H1 (cell line): ENCODE results near the gene DIP2B. TPM values are rescaled to one million over a fixed set of nuclear protein-coding genes. Genes with fewer than 3 reads are reported as not detected.

ENCODE experiments used
- CTCF ChIA-PET: fragments of 300-600 bp; sonication (Branson Sonifier 250); formaldehyde crosslinking; loops from one replicate; lab custom pipeline; 2021; ENCODE audit not compliant: partially characterized antibody; lab: Charles Lee
- POLR2A ChIA-PET: fragments of 300-600 bp; sonication (Branson Sonifier 250); formaldehyde crosslinking; loops from one replicate; lab custom pipeline; 2021; ENCODE audit warnings: inconsistent platforms; ENCODE audit not compliant: partially characterized antibody; lab: Charles Lee
- DNase-seq, 2 experiments: peaks; one replicate each; pipeline versions ENCODE4 v3.0.0 to v3.0.0-alpha.2; 2010 to 2022; ENCODE audit warnings: low spot score in 2 of 2, low read depth in 1 of 2, mixed read lengths in 1 of 2
- FAIRE-seq: peaks from 2 replicates; lab custom pipeline; 2011; peaks lifted over from hg19 to GRCh38; lab: Jason Lieb, UNC
- H2AFZ ChIP-seq: 2 replicates; pipeline ENCODE4 v1.8.1; 2012; ENCODE audit warnings: low read length, inconsistent platforms
- H2AK5ac ChIP-seq: 2 replicates; pipeline ENCODE4 v1.6.1; 2013; ENCODE audit warnings: low read depth, low read length
- H2BK120ac ChIP-seq: replicated peaks from 2 replicates; pipeline ENCODE3; 2013; ENCODE audit warnings: low read depth, low read length, inconsistent platforms
- H2BK12ac ChIP-seq: 2 replicates; pipeline ENCODE4 v1.6.1; 2013; ENCODE audit warnings: low read depth, low read length
- H2BK15ac ChIP-seq: 2 replicates; pipeline ENCODE4 v1.6.1; 2013; ENCODE audit warnings: low read length
- H2BK20ac ChIP-seq: 2 replicates; pipeline ENCODE4 v1.6.1; 2013; ENCODE audit warnings: low read length
- H2BK5ac ChIP-seq: 2 replicates; pipeline ENCODE4 v1.6.1; 2013; ENCODE audit warnings: low read depth, low read length
- H3K14ac ChIP-seq: 2 replicates; pipeline ENCODE4 v1.6.1; 2013; ENCODE audit warnings: inconsistent platforms; ENCODE audit not compliant: insufficient read length
- H3K18ac ChIP-seq: 2 replicates; pipeline ENCODE4 v1.6.1; 2013; ENCODE audit warnings: low read length; ENCODE audit errors: extremely low read depth
- H3K23ac ChIP-seq: 2 replicates; pipeline ENCODE4 v1.6.1; 2013; ENCODE audit warnings: inconsistent platforms; ENCODE audit not compliant: insufficient read length
- H3K23me2 ChIP-seq: 2 replicates; pipeline ENCODE4 v1.6.1; 2013; ENCODE audit warnings: low read depth, low read length
- H3K27ac ChIP-seq: 2 replicates; pipeline ENCODE4 v1.6.1; 2011; ENCODE audit warnings: low read depth, low read length, inconsistent platforms
- H3K27me3 ChIP-seq, 4 experiments: replicated peaks in 1 of 4; 1 replicate in 1 of 4; 2 replicates in 3 of 4; pipeline versions ENCODE4 v1.6.1 to v1.8.1; 2011 to 2013; ENCODE audit warnings: low read length in 3 of 4, mild to moderate bottlenecking in 3 of 4, inconsistent platforms in 2 of 4, mixed read lengths in 2 of 4, moderate library complexity in 1 of 4; ENCODE audit not compliant: control insufficient read depth in 3 of 4, insufficient read depth in 3 of 4; ENCODE audit errors: extremely low read depth in 1 of 4
- H3K36me3 ChIP-seq, 4 experiments: 2 replicates each; pipeline versions ENCODE4 v1.6.1 to v1.8.1; 2011 to 2013; ENCODE audit warnings: mild to moderate bottlenecking in 4 of 4, low read length in 3 of 4, moderate library complexity in 2 of 4, control low read depth in 1 of 4, inconsistent platforms in 1 of 4; ENCODE audit not compliant: insufficient read depth in 4 of 4, control insufficient read depth in 2 of 4
- H3K4ac ChIP-seq: replicated peaks from 2 replicates; pipeline ENCODE3; 2013; ENCODE audit warnings: low read length, low read depth, mixed read lengths, inconsistent platforms; ENCODE audit not compliant: insufficient read length
- H3K4me1 ChIP-seq, 4 experiments: replicated peaks in 1 of 4; 1 replicate in 1 of 4; 2 replicates in 3 of 4; pipeline versions ENCODE4 v1.6.1 to v1.8.1; 2011 to 2013; ENCODE audit warnings: low read length in 3 of 4, inconsistent platforms in 2 of 4, mixed read lengths in 1 of 4; ENCODE audit not compliant: insufficient read depth in 4 of 4, control insufficient read depth in 3 of 4
- H3K4me2 ChIP-seq, 2 experiments: 2 replicates each; pipeline versions ENCODE4 v1.6.1 to v1.8.1; 2011 to 2013; ENCODE audit warnings: low read depth in 2 of 2, low read length in 2 of 2, control low read depth in 1 of 2, inconsistent platforms in 1 of 2, mild to moderate bottlenecking in 1 of 2; ENCODE audit not compliant: insufficient read depth in 1 of 2
- H3K4me3 ChIP-seq, 4 experiments: fragments of 200-600, 300-600 bp in 1 of 4; sonication (generic), shearing (Covaris generic), sonication (Bioruptor Twin) in 1 of 4; 2 replicates each; pipeline versions ENCODE4 v1.5.1 to v1.8.1; 2011 to 2016; ENCODE audit warnings: low read length in 4 of 4, low read depth in 3 of 4, control low read depth in 2 of 4, inconsistent platforms in 2 of 4, mild to moderate bottlenecking in 2 of 4, mixed read lengths in 1 of 4, moderate library complexity in 1 of 4; ENCODE audit not compliant: insufficient read depth in 2 of 4; ENCODE audit errors: extremely low read depth in 1 of 4
- H3K56ac ChIP-seq: replicated peaks from 2 replicates; pipeline ENCODE3; 2013; ENCODE audit warnings: low read depth, mild to moderate bottlenecking, mixed read lengths, low read length, inconsistent platforms; ENCODE audit not compliant: insufficient read length
- H3K79me1 ChIP-seq: 2 replicates; pipeline ENCODE4 v1.6.1; 2013; ENCODE audit warnings: low read depth, low read length, control low read depth
- H3K79me2 ChIP-seq, 2 experiments: 2 replicates each; pipeline versions ENCODE4 v1.6.1 to v1.8.1; 2012 to 2013; ENCODE audit warnings: low read length in 2 of 2, mild to moderate bottlenecking in 2 of 2, inconsistent platforms in 1 of 2; ENCODE audit not compliant: insufficient read depth in 2 of 2, control insufficient read depth in 1 of 2
- H3K9ac ChIP-seq, 4 experiments: replicated peaks in 1 of 4; 1 replicate in 1 of 4; 2 replicates in 3 of 4; pipeline versions ENCODE4 v1.6.1 to v1.8.1; 2011 to 2013; ENCODE audit warnings: low read depth in 3 of 4, low read length in 3 of 4, control low read depth in 2 of 4, mild to moderate bottlenecking in 2 of 4, moderate library complexity in 2 of 4, inconsistent platforms in 1 of 4; ENCODE audit errors: extremely low read depth in 1 of 4
- H3K9me3 ChIP-seq, 2 experiments: 2 replicates each; pipeline versions ENCODE4 v1.6.1 to v1.8.1; 2012 to 2013; ENCODE audit warnings: mild to moderate bottlenecking in 2 of 2, moderate library complexity in 2 of 2, control low read depth in 1 of 2, inconsistent platforms in 1 of 2, low read depth in 1 of 2, low read length in 1 of 2, mixed read lengths in 1 of 2; ENCODE audit not compliant: insufficient read depth in 2 of 2
- H4K20me1 ChIP-seq, 2 experiments: replicated peaks in 1 of 2; 2 replicates each; pipeline versions ENCODE3 to v1.8.1; 2011 to 2013; ENCODE audit warnings: inconsistent platforms in 2 of 2, low read length in 2 of 2, mild to moderate bottlenecking in 1 of 2; ENCODE audit not compliant: insufficient read depth in 2 of 2, control insufficient read depth in 1 of 2
- H4K5ac ChIP-seq: 2 replicates; pipeline ENCODE4 v1.6.1; 2013; ENCODE audit warnings: low read length, low read depth, mixed read lengths, inconsistent platforms; ENCODE audit not compliant: insufficient read length
- H4K8ac ChIP-seq: 2 replicates; pipeline ENCODE4 v1.8.0; 2013; ENCODE audit warnings: mild to moderate bottlenecking, moderate library complexity, low read length, inconsistent platforms; ENCODE audit not compliant: insufficient read depth; ENCODE audit errors: extremely low read depth
- H4K91ac ChIP-seq: replicated peaks from 2 replicates; pipeline ENCODE3; 2013; ENCODE audit warnings: low read length, mixed read lengths, inconsistent platforms; ENCODE audit not compliant: insufficient read length
- CHD1 ChIP-seq: IDR thresholded peaks from 2 replicates; pipeline ENCODE4 v1.6.1; 2012; ENCODE audit warnings: low read depth, low read length, improper control_type of control experiment
- CHD2 ChIP-seq: IDR thresholded peaks from 2 replicates; pipeline ENCODE4 v1.6.1; 2012; ENCODE audit warnings: low read length, improper control_type of control experiment
- EP300 ChIP-seq, 2 experiments: IDR thresholded peaks; 1 replicate in 1 of 2; 2 replicates in 1 of 2; pipeline ENCODE4 v1.6.1; 2011 to 2012; ENCODE audit warnings: low read depth in 2 of 2, low read length in 2 of 2, mild to moderate bottlenecking in 2 of 2, borderline replicate concordance in 1 of 2, inconsistent platforms in 1 of 2, moderate library complexity in 1 of 2
- GTF2F1 ChIP-seq: IDR thresholded peaks from 2 replicates; pipeline ENCODE4 v1.6.1; 2012; ENCODE audit warnings: low read depth, low read length, improper control_type of control experiment, borderline replicate concordance
- HDAC2 ChIP-seq, 2 experiments: fragments of 300-600 bp in 1 of 2; sonication (generic) in 1 of 2; IDR thresholded peaks; 2 replicates each; pipeline ENCODE4 v1.6.1; 2011 to 2012; ENCODE audit warnings: low read depth in 2 of 2, low read length in 2 of 2, mild to moderate bottlenecking in 2 of 2, moderate library complexity in 2 of 2, borderline replicate concordance in 1 of 2, inconsistent platforms in 1 of 2
- KDM4A ChIP-seq: IDR thresholded peaks from one replicate; pipeline ENCODE4 v1.7.1; 2012; ENCODE audit warnings: low read depth, mild to moderate bottlenecking, moderate library complexity, low read length, inconsistent platforms; ENCODE audit not compliant: severe bottlenecking
- KDM5A ChIP-seq: fragments of 200-600 bp; IDR thresholded peaks from 2 replicates; pipeline ENCODE4 v1.7.1; 2012; ENCODE audit warnings: mild to moderate bottlenecking, low read length, inconsistent platforms, mixed read lengths
- NRF1 ChIP-seq: IDR thresholded peaks from 2 replicates; pipeline ENCODE4 v1.6.1; 2011; ENCODE audit warnings: mild to moderate bottlenecking, low read depth, low read length, improper control_type of control experiment
- POU5F1 ChIP-seq: IDR thresholded peaks from 2 replicates; pipeline ENCODE4 v1.6.1; 2011; ENCODE audit warnings: low read depth, mild to moderate bottlenecking, low read length, moderate library complexity
- RAD21 ChIP-seq, 2 experiments: IDR thresholded peaks in 1 of 2; conservative IDR thresholded peaks in 1 of 2; 2 replicates each; pipeline ENCODE4 v1.6.1; 2011; ENCODE audit warnings: low read depth in 2 of 2, low read length in 2 of 2, improper control_type of control experiment in 1 of 2, inconsistent platforms in 1 of 2, mild to moderate bottlenecking in 1 of 2, moderate library complexity in 1 of 2
- RFX5 ChIP-seq: IDR thresholded peaks from 2 replicates; pipeline ENCODE4 v1.6.1; 2011; ENCODE audit warnings: low read depth, low read length, improper control_type of control experiment, borderline replicate concordance
- SIRT6 ChIP-seq: IDR thresholded peaks from one replicate; pipeline ENCODE4 v1.7.1; 2012; ENCODE audit warnings: low read length, inconsistent platforms
- SIX5 ChIP-seq: IDR thresholded peaks from 2 replicates; pipeline ENCODE4 v1.6.1; 2011; ENCODE audit warnings: mild to moderate bottlenecking, low read depth, low read length
- ZNF274 ChIP-seq: IDR thresholded peaks from 2 replicates; pipeline ENCODE4 v1.7.0; 2012; ENCODE audit warnings: low read length, borderline replicate concordance; ENCODE audit errors: extremely low read depth
- WGBS, 2 experiments: shearing (Covaris generic) in 1 of 2; methylation state at CpG; one replicate each; pipeline versions ENCODE4 v1.1.6 to v1.1.7; 2013 to 2015; ENCODE audit warnings: low lambda C conversion rate in 2 of 2, mixed read lengths in 2 of 2, inconsistent platforms in 1 of 2, low coverage in 1 of 2, missing lambda C conversion rate in 1 of 2; ENCODE audit not compliant: insufficient replicate concordance in 2 of 2, insufficient coverage in 1 of 2, insufficient read length in 1 of 2; ENCODE audit errors: extremely low coverage in 1 of 2, missing lambda C conversion rate in 1 of 2; 5-methylcytosine and 5-hydroxymethylcytosine counted together
- polyA plus RNA-seq, 7 experiments: library from polyadenylated mRNA; depleted of rRNA in 3 of 7; stranded (reverse) in 5 of 7; unstranded in 2 of 7; fragments of >200 nt in 5 of 7; fragments of 200-250 nt in 2 of 7; gene quantifications; 1 replicate in 5 of 7; 2 replicates in 1 of 7; 4 replicates in 1 of 7; pipeline versions ENCODE4 v1.2.1 to v1.2.3, GENCODE V29; 2011 to 2013; ENCODE audit warnings: missing spikeins in 2 of 7, mixed read lengths in 2 of 7
- total RNA-seq: library from RNA; stranded (reverse); fragmentation: NEBNext Ultra II Directional; extraction: Animal tissue kit (Norgen Biotek cat#: 25700); gene quantifications from 2 replicates; pipeline ENCODE4 v1.2.1, GENCODE V29; 2021

The DIP2B gene
- total and polyA plus RNA-seq, 2 of the 8 experiments (the other 6 are each of a cell fraction or from before 2014, with no cell fraction given), result 11.1 to 29.6 TPM

- no peaks in the 10 kb centered on the region for H3K36me3 ChIP-seq
- H3K18ac ChIP-seq, result no peak overlapping the region
- 87% methylated on average over 3 of the region's 3 CpGs; no CpG with 5 or more reads in 1 of the 2 experiments for WGBS, 2 experiments
- H3K79me1 ChIP-seq, result peaks cover 3% of the 10 kb centered on the region; the same call in 1 of the 2 replicates
- H3K56ac ChIP-seq, result no peak overlapping the region
- H2AFZ ChIP-seq, result no peak overlapping the region
- FAIRE-seq, result no peak
- no peak overlapping the region for H4K91ac ChIP-seq
- no peak overlapping the region for H2BK15ac ChIP-seq
- ChIA-PET CTCF (interaction anchor here (0.6 to 1.7 kb wide), 4 partner anchors 9 to 73 kb away, joined by 3 to 6 read pairs (median 4); no protein-coding TSS in a partner anchor), POLR2A (interaction anchor here (1.4 kb wide), 1 partner anchor 59 kb away, joined by 4 read pairs; no protein-coding TSS in a partner anchor)
- no peaks in the 10 kb centered on the region for H3K27me3 ChIP-seq
- H2BK12ac ChIP-seq, result no peak overlapping the region
- H3K27ac ChIP-seq, result no peak overlapping the region
- H3K9me3 ChIP-seq, result no peaks in the 10 kb centered on the region
- H2BK120ac ChIP-seq, result no peak overlapping the region
- H3K4me2 ChIP-seq, result no peak overlapping the region
- no peak overlapping the region for H3K23ac ChIP-seq
- H3K4me3 ChIP-seq, result no peak overlapping the region
- no peak overlapping the region for H2BK20ac ChIP-seq
- DNase-seq, result no peak
- H4K5ac ChIP-seq, result no peak overlapping the region
- no peak overlapping the region for H2AK5ac ChIP-seq
- no peak overlapping the region for H3K14ac ChIP-seq
- no peak overlapping the region for H4K8ac ChIP-seq
- H3K23me2 ChIP-seq, result no peaks in the 10 kb centered on the region
- H4K20me1 ChIP-seq, result no peaks in the 10 kb centered on the region
- no peak overlapping the region for H3K9ac ChIP-seq
- H3K79me2 ChIP-seq, result peaks cover 0 to 66% of the 10 kb centered on the region in 2 experiments; a peak in 3 of 4 replicates
- no peak overlapping the region for H3K4ac ChIP-seq
- H3K4me1 ChIP-seq, result peaks cover 0 to 6% (median 5%) of the 10 kb centered on the region in 4 experiments; a peak in 5 of 7 replicates
- H2BK5ac ChIP-seq, result no peak overlapping the region
- TF ChIP-seq RAD21 (IDR thresholded peaks at IDR 0.05 in 1 of 2, conservative IDR thresholded peaks at IDR 0.05 in 1 of 2; ENCODE audit: low read depth in 2 of 2, low read length in 2 of 2), result no peak
- TF ChIP-seq NRF1, result no peak
- no peak for TF ChIP-seq GTF2F1
- no peak for TF ChIP-seq CHD2
- no peak for TF ChIP-seq KDM4A
- no peak for TF ChIP-seq SIX5
- TF ChIP-seq HDAC2 (IDR thresholded peaks at IDR 0.05; ENCODE audit: borderline replicate concordance in 1 of 2, low read depth in 2 of 2, low read length in 2 of 2), result no peak
- no peak for TF ChIP-seq CHD1
- TF ChIP-seq POU5F1, result no peak
- TF ChIP-seq SIRT6, result no peak
- no peak for TF ChIP-seq RFX5
- no peak for TF ChIP-seq KDM5A
- TF ChIP-seq ZNF274, result no peak
- TF ChIP-seq EP300 (IDR thresholded peaks at IDR 0.05; ENCODE audit: borderline replicate concordance in 1 of 2, low read depth in 2 of 2, low read length in 2 of 2), result no peak
Measured at GRCh38 chr12:50564948-50565297, 60.1 kb downstream of the DIP2B start.
